NT2/D1 (cell line): Measurements from ENCODE around the gene HDAC10.

Source experiments
- SUZ12 ChIP-seq: IDR thresholded peaks from 2 replicates; pipeline ENCODE4 v1.6.1; 2011; ENCODE audit not compliant: insufficient read length, insufficient read depth; ENCODE audit errors: extremely low read depth
- YY1 ChIP-seq: IDR thresholded peaks from 2 replicates; pipeline ENCODE4 v1.6.1; 2011; ENCODE audit not compliant: insufficient read length, insufficient read depth
- ZNF274 ChIP-seq: IDR thresholded peaks from 2 replicates; pipeline ENCODE4 v1.6.1; 2011; ENCODE audit warnings: mild to moderate bottlenecking, low read depth, low read length

GRCh38 chr22:50255607-50256006, 4.5 kb upstream of the HDAC10 start:
- TF ChIP-seq SUZ12 = no peak
- no peak for TF ChIP-seq YY1
- no peak for TF ChIP-seq ZNF274
